ENCODE data around the gene ZMYM4.

Gene ZMYM4

GRCh38 chr1:35274197-35274596, 5.7 kb downstream of the ZMYM4 start:
- DNase-seq (ENCODE audit: low read depth in 2 of 3, low spot score in 1 of 3): no peak

GRCh38 chr1:35278886-35279554, 10.5 kb downstream of the ZMYM4 start:
- no peak for DNase-seq (ENCODE audit: low read depth in 2 of 3, low spot score in 1 of 3)

- no peak for DNase-seq (ENCODE audit: low read depth in 2 of 3, low spot score in 1 of 3)
Measured at GRCh38 chr1:35279555-35279904, 11.0 kb downstream of the ZMYM4 start.

GRCh38 chr1:35280006-35280405, 11.5 kb downstream of the ZMYM4 start:
- DNase-seq (ENCODE audit: low read depth in 2 of 3, low spot score in 1 of 3): no peak

GRCh38 chr1:35281565-35281964, 13.1 kb downstream of the ZMYM4 start:
- DNase-seq (ENCODE audit: low read depth in 2 of 3, low spot score in 1 of 3): no peak

GRCh38 chr1:35282172-35282571, 13.7 kb downstream of the ZMYM4 start:
- no peak for DNase-seq (ENCODE audit: low read depth in 2 of 3, low spot score in 1 of 3)

- no peak for DNase-seq (ENCODE audit: low read depth in 2 of 3, low spot score in 1 of 3)
Measured at GRCh38 chr1:35284852-35285251, 16.3 kb downstream of the ZMYM4 start.

- DNase-seq (ENCODE audit: low read depth in 2 of 3, low spot score in 1 of 3): no peak
Measured at GRCh38 chr1:35285771-35286606, 17.5 kb downstream of the ZMYM4 start.

- no peak for DNase-seq (ENCODE audit: low read depth in 2 of 3, low spot score in 1 of 3)
Measured at GRCh38 chr1:35287807-35288640, 19.5 kb downstream of the ZMYM4 start.

GRCh38 chr1:35288761-35289160, 20.3 kb downstream of the ZMYM4 start:
- no peak for DNase-seq (ENCODE audit: low read depth in 2 of 3, low spot score in 1 of 3)

- DNase-seq (ENCODE audit: low read depth in 2 of 3, low spot score in 1 of 3): no peak
Measured at GRCh38 chr1:35290452-35290851, 21.9 kb downstream of the ZMYM4 start.

GRCh38 chr1:35294809-35295208, 26.3 kb downstream of the ZMYM4 start:
- DNase-seq (ENCODE audit: low read depth in 2 of 3, low spot score in 1 of 3): no peak

- DNase-seq (ENCODE audit: low read depth in 2 of 3, low spot score in 1 of 3): no peak
Measured at GRCh38 chr1:35297886-35298285, 29.4 kb downstream of the ZMYM4 start.

- DNase-seq (ENCODE audit: low read depth in 2 of 3, low spot score in 1 of 3): peak in 1 of 3 donors; percentile 8
Measured at GRCh38 chr1:35298464-35298863, 30.0 kb downstream of the ZMYM4 start.

- no peak for DNase-seq (ENCODE audit: low read depth in 2 of 3, low spot score in 1 of 3)
Measured at GRCh38 chr1:35300376-35300775, 31.9 kb downstream of the ZMYM4 start.

GRCh38 chr1:35301674-35302392, 33.3 kb downstream of the ZMYM4 start:
- DNase-seq (ENCODE audit: low read depth in 2 of 3, low spot score in 1 of 3): no peak

GRCh38 chr1:35305383-35305782, 36.9 kb downstream of the ZMYM4 start:
- DNase-seq (ENCODE audit: low read depth in 2 of 3, low spot score in 1 of 3): no peak

GRCh38 chr1:35315649-35316048, 47.1 kb downstream of the ZMYM4 start:
- DNase-seq (ENCODE audit: low read depth in 2 of 3, low spot score in 1 of 3): no peak

GRCh38 chr1:35316264-35316663, 47.8 kb downstream of the ZMYM4 start:
- no peak for DNase-seq (ENCODE audit: low read depth in 2 of 3, low spot score in 1 of 3)

- DNase-seq (ENCODE audit: low read depth in 2 of 3, low spot score in 1 of 3): no peak
Measured at GRCh38 chr1:35319988-35320713, 51.6 kb downstream of the ZMYM4 start.

Measured in stimulated activated CD4-positive, alpha-beta T cell treated with anti-CD3 and anti-CD28 coated beads, Interleukin-12 subunit alpha, Interleukin-12 subunit beta, amount 100 ng/mL, for 48 hours (primary cell).